ENCODE data around the gene GORASP1. TPM values are rescaled to one million over a fixed set of nuclear protein-coding genes. Genes with fewer than 3 reads are reported as not detected.
A peak's percentile ranks its signal among the peaks of the same experiment; 100 is the strongest.

Gene GORASP1
- polyA plus RNA-seq, 3 donors = 23.2 to 105 (median 31.2) TPM

- H3K4me2 ChIP-seq (replicated peaks; ENCODE audit: extremely low read depth, low read length, poor library complexity, severe bottlenecking) = no peak overlapping the region
- Mint-ChIP-seq H3K4me1 (peaks cover 23% of the 10 kb centered on the region), H3K9me3 (peaks cover 0 to 2% (median 0%) of the 10 kb centered on the region in 7 donors), H3K4me3 (no peak overlapping the region), H3K27ac (peak overlapping the region in 2 of 7 donors; percentile 7 to 48), H3K27me3 (ENCODE audit: low read depth in 3 of 3) (no peaks in the 10 kb centered on the region), H3K36me3 (peaks cover 3 to 4% of the 10 kb centered on the region in 2 donors)
- TF ChIP-seq, protein P1, sequence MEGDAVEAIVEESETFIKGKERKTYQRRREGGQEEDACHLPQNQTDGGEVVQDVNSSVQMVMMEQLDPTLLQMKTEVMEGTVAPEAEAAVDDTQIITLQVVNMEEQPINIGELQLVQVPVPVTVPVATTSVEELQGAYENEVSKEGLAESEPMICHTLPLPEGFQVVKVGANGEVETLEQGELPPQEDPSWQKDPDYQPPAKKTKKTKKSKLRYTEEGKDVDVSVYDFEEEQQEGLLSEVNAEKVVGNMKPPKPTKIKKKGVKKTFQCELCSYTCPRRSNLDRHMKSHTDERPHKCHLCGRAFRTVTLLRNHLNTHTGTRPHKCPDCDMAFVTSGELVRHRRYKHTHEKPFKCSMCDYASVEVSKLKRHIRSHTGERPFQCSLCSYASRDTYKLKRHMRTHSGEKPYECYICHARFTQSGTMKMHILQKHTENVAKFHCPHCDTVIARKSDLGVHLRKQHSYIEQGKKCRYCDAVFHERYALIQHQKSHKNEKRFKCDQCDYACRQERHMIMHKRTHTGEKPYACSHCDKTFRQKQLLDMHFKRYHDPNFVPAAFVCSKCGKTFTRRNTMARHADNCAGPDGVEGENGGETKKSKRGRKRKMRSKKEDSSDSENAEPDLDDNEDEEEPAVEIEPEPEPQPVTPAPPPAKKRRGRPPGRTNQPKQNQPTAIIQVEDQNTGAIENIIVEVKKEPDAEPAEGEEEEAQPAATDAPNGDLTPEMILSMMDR (IDR thresholded peaks at IDR 0.05) = no peak
- H3K79me2 ChIP-seq (ENCODE audit: insufficient read depth, low read length) = peaks cover 83% of the 10 kb centered on the region
- no peaks in the 10 kb centered on the region for H3K27me3 ChIP-seq (ENCODE audit: control insufficient read depth in 2 of 2, insufficient read depth in 2 of 2, low read length in 2 of 2)
- H3K9me3 ChIP-seq (replicated peaks in 1 of 2; ENCODE audit: control insufficient read depth in 1 of 2, insufficient read depth in 1 of 2, low read length in 2 of 2) = no peaks in the 10 kb centered on the region
- H3K27ac ChIP-seq (ENCODE audit: low read depth in 1 of 2, low read length in 2 of 2) = no peak overlapping the region
- WGBS (ENCODE audit: insufficient coverage) = no CpG with 5 or more reads among the region's 3 CpGs
- intact Hi-C loops (cut with micrococcal nuclease) = no loop called here
- peaks cover 0 to 7% of the 10 kb centered on the region in 2 donors for H3K36me3 ChIP-seq (replicated peaks in 1 of 2; ENCODE audit: control insufficient read depth in 1 of 2, insufficient read depth in 2 of 2, low read length in 2 of 2)
- H3K4me1 ChIP-seq (ENCODE audit: control insufficient read depth in 1 of 2, insufficient read depth in 2 of 2, low read length in 2 of 2) = peaks cover 12% of the 10 kb centered on the region in 2 donors
- DNase-seq = no peak
- H4K20me1 ChIP-seq (ENCODE audit: insufficient read depth, low read length) = peaks cover 51% of the 10 kb centered on the region
- no peak overlapping the region for H3K4me3 ChIP-seq (replicated peaks in 1 of 3; ENCODE audit: low read depth in 2 of 3, low read length in 3 of 3)
- no peak overlapping the region for H2AFZ ChIP-seq (ENCODE audit: insufficient read depth, low read depth, low read length, poor library complexity, severe bottlenecking)
- H3K9ac ChIP-seq (ENCODE audit: insufficient read depth, low read length, poor library complexity, severe bottlenecking) = no peak overlapping the region
These were observed 51.3 kb downstream of the GORASP1 start for GRCh38 chr3:39056151-39056550.

- Mint-ChIP-seq H3K4me3 (no peak overlapping the region), H3K27me3 (ENCODE audit: low read depth in 3 of 3) (no peaks in the 10 kb centered on the region), H3K9me3 (peaks cover 0 to 2% (median 0%) of the 10 kb centered on the region in 7 donors), H3K36me3 (peaks cover 3 to 4% of the 10 kb centered on the region in 2 donors), H3K27ac (no peak overlapping the region), H3K4me1 (peaks cover 36% of the 10 kb centered on the region)
- TF ChIP-seq, protein P1 (IDR thresholded peaks at IDR 0.05) = no peak
- WGBS (ENCODE audit: insufficient coverage) = no CpG with 5 or more reads among the region's 2 CpGs
- no peak overlapping the region for H3K27ac ChIP-seq (ENCODE audit: low read depth in 1 of 2, low read length in 2 of 2)
- H3K79me2 ChIP-seq (ENCODE audit: insufficient read depth, low read length) = peaks cover 62% of the 10 kb centered on the region
- no peak overlapping the region for H2AFZ ChIP-seq (ENCODE audit: insufficient read depth, low read depth, low read length, poor library complexity, severe bottlenecking)
- H3K27me3 ChIP-seq (ENCODE audit: control insufficient read depth in 2 of 2, insufficient read depth in 2 of 2, low read length in 2 of 2) = no peaks in the 10 kb centered on the region
- no peak overlapping the region for H3K4me2 ChIP-seq (replicated peaks; ENCODE audit: extremely low read depth, low read length, poor library complexity, severe bottlenecking)
- peaks cover 30% of the 10 kb centered on the region for H4K20me1 ChIP-seq (ENCODE audit: insufficient read depth, low read length)
- no peak for DNase-seq
- peaks cover 17 to 21% of the 10 kb centered on the region in 2 donors for H3K4me1 ChIP-seq (ENCODE audit: control insufficient read depth in 1 of 2, insufficient read depth in 2 of 2, low read length in 2 of 2)
- no peaks in the 10 kb centered on the region for H3K9me3 ChIP-seq (replicated peaks in 1 of 2; ENCODE audit: control insufficient read depth in 1 of 2, insufficient read depth in 1 of 2, low read length in 2 of 2)
- peaks cover 0 to 7% of the 10 kb centered on the region in 2 donors for H3K36me3 ChIP-seq (replicated peaks in 1 of 2; ENCODE audit: control insufficient read depth in 1 of 2, insufficient read depth in 2 of 2, low read length in 2 of 2)
- H3K9ac ChIP-seq (ENCODE audit: insufficient read depth, low read length, poor library complexity, severe bottlenecking) = no peak overlapping the region
- intact Hi-C loops (cut with micrococcal nuclease) = no loop called here
- no peak overlapping the region for H3K4me3 ChIP-seq (replicated peaks in 1 of 3; ENCODE audit: low read depth in 2 of 3, low read length in 3 of 3)
These were observed 53.7 kb downstream of the GORASP1 start for GRCh38 chr3:39053696-39054095.

All from CD14-positive monocyte (primary cell).